Left hindlimb (tissue), 1 donor: ENCODE measurements around the gene DOLPP1.
"Not testable (repeated sequence)": the region's sequence is repeated elsewhere in the genome, so short reads cannot be mapped to it uniquely, and the experiment has no call there.

Source experiments
- DNase-seq: peaks from one replicate; pipeline ENCODE4 v3.0.0-alpha.2; 2018

Gene DOLPP1

DNA sequence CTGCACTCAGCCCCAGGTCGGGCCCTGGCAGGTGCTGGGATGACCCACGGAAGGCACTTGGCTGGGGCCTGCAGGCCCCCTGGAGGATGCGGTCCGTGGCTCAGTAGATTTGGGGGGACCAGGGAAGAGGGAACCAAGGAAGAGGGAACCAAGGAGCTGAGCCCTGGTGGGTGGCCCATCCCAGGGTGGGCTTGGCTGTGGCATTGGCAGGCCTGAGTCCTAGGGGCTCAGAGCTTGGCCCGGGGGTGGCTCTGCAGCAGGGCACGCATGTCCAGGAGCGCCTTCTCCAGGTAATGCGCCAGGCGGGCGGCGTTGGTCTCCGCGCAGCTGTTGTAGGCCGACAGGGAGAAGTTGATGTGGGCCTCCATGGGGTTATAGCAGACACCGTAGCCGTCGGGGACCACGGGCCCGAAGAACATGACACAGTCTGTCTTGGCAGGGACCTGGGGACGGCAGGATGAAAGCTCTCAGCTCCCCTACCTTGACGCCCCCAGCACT is 14.3 kb downstream of the DOLPP1 start:
- DNase-seq = peak; percentile 25

DNA sequence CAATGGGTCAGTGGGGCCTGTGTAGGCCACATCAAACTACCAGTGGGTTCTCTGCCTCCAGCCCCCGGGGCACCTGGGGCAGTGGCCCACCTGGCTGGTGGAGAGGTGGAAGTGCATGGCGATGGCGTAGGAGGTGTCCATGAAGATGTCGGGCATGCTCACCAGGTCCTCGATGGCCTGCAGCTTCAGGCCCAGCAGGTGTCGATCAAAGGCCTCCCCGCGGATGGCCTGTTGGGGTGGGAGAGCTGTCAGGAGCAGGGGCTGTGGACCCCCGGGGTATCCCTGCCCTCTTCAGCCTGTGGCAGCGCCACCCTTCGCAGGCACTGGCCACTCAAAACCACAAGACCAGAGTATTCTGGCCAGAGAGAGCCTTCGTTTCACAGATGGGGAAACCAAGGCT is 15.0 kb downstream of the DOLPP1 start:
- DNase-seq = no peak

DNA sequence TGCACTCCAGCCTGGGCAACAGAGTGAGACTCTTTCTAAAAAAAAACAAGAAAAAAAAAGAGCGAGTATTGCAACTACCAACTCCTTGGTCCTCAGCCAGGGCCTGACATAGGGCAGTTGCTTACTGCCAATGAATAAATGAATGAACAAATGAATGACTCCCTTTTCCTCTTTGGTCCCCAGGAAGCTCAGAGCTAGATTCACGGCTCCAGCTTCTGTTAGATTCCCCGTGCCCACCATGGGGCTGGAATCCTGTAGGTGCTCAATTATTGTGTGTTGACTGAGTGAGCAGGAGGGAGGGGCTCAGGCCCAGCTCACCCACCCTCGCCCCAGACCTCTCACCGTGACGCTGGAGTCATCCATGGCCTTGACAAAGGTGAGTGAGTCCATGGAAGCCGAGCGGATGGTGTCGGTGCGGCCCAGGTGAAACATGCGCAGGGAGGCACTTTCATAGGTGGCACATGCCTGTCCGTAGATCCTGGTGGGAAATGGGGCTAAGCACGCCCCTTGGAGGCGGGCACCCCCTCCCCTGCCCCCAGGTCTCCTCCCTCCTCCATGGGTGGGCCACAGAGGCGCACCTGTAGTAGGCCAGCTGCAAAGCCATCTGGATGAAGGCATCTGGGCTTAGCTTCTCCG is 16.9 kb downstream of the DOLPP1 start:
- DNase-seq = no peak

DNA sequence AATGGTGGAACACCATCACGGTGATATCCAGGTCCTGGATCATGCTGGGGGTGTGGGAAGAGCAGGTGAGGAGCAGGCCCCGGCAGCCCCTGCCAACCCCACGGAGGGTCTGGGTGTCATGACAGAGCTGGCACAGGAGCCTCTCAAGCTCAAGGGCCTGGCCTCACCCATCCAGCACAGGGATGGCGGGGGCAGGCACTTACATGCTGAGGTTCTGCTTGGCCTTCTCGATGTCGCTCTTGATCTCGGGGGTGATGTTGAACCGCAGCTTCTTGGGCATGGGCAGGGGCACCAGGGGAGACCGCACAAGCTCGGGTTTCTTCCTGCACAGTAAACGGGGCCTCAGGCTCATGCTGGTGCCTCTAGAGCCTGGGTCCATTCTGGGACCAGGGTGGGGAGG is 17.4 kb downstream of the DOLPP1 start:
- DNase-seq = no peak

DNA sequence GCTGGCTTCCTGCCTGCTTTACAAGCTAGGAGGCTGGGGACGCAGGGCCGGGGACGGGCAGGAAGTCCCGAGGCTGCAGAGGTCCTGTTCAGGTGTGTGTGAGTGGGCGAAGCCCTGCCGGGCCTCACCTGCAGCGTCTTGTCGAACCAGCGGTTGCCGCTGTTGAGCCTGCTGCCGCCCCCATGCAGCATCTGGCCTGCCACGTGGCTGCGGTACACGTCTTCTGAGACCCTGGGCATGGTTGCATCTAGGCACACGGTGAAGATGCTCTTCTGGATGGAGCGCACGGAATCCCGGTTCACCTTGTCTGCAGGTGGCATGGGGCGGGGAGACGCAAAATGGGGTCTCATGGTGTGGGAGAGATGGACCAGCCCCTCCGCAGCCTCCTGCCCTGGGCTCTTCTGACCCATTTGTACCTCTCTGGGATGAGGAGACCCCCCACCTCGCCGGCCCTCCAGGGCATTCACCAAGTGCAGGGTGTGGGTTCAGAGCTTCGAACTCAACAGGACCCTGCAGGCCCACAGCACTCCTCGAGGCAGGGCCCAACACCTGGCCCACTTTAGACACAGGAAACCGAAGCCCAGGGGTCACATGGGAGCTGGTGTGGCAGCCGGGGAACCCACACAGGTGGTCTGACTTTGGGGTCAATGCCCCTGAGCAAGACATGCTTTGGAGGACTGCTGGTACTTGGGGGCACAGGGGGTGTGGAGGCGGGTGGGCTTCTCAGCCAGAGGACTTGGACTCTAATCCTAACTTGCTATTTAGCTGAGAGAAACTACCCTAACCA is 19.7 kb downstream of the DOLPP1 start:
- peak; percentile 25 for DNase-seq

DNA sequence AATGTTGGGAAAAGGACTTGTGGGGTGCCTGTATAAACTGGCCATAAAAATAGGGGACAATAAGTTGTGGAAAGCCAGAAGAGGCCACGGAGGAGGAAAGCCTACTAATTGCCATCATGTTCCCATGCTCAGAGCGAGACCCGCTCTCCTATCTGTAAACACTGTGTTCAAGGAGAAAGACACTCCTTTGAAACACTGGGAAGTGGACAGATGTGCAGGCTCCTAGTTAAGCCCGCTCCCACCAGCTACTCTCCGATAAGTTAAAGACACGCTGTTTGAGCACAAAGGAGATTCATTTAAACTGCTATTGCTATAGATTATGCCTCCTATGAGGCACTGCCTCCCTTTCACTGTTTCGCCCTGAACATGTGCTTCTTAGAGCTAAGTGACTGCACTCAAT is 20.4 kb downstream of the DOLPP1 start:
- no peak for DNase-seq

DNA sequence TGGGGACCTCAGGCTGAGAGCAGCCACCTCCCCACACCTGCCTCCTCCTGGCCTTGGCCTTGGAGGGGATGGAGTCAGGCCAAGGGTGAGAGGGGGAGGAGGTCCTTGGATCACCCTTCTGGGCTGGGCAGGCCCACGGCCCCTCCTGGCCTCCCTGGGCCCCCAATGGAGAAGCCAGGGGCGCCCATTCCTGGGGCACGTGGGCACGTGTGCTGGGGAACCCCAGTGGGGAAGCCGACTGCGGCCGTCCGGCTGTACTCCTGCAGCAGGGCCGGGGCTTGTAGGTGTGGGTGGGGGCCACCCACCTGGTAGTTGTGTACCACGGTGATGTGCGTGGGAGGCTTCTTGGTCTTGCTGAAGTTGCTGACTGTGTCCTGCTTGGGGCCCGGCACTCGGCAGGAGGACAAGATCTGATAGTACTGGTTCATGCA is 21.2 kb downstream of the DOLPP1 start:
- DNase-seq = no peak

DNA sequence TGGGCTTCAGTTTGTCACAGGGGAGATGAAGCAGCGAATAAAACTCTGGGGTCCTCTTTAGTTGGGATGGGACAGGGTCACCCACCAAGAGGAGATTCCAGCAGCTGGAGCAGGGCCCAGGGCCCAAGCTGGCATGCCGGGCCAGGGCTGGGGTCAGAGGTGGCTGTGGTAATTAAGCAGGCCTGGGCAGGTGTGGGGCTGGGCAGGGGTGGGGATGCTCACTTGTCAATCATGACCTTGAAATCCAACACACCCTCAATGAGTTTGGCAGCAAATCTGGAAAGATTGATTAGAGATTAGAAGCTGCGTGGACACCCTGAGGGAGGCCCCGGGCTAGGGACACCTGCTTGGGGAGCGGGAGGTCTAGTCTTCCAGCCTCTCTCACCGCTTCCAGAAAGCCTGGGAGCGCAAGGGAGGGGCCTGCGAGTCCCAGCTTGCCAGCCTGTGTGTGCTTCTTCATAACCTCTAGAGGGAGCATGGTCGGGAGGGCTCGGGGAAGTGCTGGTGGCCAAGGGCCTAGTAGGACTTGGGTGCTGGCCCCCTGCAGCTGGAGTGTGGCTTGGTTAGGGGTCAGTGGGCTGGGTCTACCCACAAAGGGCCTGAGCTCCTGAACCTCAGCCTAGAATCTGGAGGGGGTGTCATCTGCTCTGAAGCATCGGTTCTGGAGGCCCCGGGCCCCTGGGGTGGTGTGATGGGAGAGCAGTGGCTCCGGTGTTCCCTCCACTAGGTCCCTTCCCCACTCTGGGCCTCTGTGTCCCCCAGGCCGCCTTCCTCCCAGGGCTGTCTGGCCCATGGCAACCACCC is 22.1 kb downstream of the DOLPP1 start:
- DNase-seq = no peak

DNA sequence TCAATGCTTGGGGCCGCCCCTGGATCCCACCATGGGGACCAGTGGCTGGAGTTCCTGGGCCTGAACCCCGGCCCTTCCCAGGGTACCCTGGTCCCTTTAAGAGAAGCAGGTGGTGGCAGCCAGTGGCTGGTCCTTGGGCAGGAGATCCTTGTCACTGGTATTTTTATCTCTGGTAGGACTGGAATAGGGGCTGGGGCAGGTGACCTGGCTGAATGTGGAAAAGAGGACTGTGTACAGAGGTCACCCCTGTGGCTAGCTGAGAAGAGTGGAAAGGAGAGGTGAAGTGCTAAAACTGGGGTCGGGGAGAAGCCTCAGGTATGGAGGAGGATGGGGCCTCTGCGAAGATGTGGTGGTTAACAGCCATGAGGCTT is 22.7 kb downstream of the DOLPP1 start:
- no peak for DNase-seq

DNA sequence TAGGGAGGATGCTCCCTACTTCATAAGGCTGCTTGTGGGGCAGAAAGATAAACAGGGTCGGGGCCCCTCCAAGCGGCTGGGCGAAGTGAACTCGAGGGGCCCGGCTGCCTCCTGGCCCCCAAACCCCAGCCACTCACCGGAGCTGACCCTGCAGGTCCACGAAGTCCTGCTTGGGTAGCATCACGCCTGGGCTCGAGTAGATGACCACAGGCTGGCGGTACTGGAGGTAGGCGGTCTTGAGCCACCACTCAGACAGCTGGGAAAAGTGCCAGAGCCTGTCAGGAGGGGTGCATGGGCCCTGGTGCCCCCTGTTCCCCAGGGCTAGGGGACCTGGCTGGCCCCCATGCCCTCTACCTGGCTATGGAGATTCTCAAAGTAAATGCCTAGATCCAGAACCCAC is 23.1 kb downstream of the DOLPP1 start:
- no peak for DNase-seq

DNA sequence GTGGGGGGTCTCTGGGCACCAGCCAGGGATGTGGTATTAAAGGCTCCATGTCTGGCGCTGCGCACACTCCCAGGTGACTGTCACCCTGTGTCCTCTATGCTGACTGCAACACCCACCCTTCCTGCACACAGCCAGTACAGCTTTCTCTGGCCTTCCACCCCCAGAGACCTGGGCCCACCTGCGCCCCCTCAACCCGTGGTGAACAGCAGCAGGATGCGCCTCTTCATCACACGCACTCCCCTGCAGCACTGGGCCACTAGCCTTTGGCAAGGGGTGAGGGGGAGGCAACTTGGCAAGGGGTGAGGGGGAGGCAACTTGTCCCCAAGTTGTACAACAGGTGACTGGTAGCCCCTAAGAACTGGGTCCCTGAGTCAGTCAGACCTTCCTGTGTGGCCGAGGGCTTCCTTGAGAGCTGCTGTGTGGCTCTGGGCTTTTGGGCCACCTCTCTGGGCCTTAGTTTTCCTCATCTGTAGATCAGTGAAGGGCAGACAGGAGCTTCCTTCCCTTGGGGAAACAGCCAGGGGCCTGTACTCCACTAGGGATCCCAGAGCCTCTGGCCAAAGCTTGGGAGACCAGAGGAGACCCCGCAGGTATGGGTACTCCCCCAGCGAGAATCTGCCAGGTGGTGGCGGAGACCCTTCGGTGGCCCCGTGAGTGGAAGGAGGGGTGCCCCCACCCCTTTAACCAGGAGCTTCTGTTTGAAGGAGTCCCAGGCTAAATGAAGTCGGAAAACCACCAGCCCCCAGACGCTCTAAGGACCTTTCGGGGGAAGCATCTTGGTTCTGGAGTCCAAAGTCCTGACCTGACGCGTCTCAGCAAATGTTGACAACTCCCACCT is 25.2 kb downstream of the DOLPP1 start:
- DNase-seq = no peak

DNA sequence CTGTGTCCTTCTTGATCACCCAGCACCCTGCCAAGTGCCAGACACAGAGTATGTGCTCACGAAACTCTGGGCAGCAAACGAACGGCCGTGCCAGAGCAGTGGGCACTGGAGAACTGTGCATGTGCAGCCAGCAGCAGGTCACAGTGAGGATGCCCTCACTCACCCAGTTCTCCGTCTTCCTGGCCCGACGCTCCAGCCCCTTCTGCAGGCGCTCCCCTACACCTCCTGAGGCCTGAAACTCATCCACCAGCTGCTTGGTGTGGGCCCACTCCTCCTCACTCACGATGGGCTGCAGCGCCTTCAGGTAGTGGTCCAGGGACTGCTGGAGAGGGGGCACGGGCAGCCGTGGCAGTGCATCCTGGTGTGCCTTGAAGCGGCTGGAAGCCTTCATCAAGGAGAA is 26.7 kb downstream of the DOLPP1 start:
- DNase-seq = no peak

DNA sequence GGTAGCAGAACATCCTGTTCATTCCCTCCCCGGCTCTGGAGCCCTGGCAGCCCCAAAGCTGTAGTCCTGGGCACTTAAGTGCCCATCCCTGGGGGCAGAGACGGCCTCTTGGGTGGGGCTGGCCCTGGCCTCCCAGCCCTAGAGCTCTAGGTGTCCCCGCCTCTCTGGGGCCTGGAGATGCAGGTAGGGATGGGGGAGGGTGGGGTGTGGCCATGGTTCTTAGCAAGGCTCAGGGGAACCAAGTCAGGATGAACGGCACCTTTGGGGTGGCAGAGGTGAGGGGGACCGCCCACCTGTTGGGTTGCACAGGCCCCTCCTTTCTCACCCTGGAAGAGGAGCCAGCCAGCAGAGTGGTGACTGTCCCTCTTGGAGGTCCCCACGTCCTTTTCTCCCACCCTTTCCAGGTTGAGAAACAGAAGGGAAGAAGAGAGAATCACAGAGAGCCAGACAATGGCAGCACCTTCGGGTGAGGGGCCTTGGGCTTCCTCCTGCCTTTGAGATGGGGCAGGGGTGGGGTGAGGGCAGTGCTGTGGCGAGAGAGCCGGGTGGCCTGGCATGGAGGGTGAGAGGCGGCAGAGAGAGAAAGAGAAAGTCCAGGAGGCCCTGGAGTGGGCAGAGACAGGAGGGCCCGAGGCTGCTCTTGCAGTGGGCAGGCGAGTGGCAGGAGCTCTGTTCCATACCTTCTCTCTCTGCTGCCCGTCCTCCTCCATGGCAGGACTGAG is 27.3 kb downstream of the DOLPP1 start:
- no peak for DNase-seq

DNA sequence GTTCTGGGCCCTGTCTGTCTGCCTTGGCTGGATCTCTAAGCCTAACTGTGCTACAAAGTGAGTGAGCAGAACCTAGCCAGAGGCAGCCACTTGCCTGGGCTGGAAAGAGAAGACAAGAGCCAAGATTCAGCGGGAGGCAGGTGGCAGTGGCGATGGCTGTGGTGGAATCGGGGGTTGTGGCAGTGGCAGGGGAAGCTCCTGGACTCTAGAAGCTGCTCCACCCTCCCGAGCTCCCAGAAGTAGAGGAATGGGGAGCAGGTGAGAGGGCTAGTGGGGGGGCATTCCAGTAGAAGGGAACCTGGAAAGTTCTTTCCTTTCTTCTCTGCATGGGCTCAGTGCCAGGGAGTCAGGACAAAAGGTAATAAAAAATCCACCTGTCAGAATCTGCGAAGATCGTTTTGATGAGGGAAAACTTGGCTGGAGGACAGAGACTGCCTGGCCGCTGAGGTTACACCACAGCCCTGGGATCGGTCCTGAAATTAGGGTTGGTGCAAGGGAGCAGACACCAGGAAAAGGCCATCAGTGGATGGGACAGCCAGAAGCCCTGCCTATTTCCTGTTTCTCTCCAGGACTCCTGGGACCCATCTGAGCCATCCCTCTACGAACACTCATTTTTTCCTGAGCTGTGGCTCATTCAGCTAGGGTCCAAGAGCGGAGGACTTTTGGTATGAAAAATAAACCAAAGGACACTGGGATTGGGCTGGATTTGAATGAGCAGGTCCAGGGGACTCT is 28.1 kb downstream of the DOLPP1 start:
- no peak for DNase-seq

DNA sequence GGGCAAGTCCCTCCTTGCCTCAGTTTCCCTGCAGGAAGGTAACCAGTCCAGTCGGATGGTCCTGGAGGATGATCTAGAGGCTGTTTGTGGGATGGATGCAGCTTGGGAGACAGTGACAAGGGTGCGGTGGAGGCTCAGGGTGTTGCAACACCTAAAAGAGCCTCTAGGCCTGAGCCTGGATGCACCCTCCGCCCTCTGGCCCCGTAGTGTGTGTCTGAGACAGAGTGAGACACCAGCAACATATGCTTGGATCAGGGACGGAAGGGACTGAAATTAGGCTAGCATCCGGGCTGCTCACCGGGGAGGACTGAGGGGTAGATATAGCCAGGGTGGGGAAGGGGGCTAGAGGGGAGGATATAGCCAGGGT is 28.6 kb downstream of the DOLPP1 start:
- no peak for DNase-seq

DNA sequence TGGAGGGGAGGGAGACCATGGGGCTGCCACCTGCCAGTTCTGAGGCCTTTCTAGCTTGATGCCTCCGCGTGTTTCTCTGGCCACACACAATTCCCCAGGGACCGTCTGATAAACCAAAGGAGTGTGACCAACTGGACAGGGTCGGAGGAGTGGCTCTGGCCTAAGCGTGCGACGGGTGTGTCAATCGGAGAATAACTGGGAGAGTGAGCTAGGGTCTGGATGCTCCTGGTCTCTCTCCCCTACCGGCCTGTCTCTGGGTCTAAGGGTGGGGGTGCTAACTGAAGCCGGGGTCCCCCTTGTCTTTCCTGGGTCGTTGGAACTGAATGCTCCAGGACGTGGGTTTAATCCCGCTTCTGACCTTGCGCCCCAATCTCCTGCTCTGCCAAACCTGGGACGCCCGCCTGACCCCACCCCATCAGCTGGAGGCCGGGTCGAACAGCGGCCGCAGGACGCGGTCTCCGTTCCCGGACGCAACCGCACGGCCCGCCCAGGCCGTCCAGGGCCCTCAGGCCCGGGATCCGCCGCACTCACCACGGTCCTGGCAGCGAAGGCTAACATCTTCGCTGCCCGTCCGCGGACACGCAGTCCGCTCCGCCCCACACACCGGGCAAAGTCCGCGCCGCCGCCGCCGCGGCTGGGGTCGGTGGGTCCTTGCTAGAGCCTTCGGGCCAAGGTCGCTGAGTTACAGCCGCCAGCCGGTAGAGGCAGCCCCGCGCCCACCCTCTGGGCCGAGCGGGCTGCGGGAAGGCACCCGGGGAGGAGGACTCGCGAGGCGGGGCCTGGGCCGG is 29.2 kb downstream of the DOLPP1 start:
- DNase-seq = peak; percentile 57

DNA sequence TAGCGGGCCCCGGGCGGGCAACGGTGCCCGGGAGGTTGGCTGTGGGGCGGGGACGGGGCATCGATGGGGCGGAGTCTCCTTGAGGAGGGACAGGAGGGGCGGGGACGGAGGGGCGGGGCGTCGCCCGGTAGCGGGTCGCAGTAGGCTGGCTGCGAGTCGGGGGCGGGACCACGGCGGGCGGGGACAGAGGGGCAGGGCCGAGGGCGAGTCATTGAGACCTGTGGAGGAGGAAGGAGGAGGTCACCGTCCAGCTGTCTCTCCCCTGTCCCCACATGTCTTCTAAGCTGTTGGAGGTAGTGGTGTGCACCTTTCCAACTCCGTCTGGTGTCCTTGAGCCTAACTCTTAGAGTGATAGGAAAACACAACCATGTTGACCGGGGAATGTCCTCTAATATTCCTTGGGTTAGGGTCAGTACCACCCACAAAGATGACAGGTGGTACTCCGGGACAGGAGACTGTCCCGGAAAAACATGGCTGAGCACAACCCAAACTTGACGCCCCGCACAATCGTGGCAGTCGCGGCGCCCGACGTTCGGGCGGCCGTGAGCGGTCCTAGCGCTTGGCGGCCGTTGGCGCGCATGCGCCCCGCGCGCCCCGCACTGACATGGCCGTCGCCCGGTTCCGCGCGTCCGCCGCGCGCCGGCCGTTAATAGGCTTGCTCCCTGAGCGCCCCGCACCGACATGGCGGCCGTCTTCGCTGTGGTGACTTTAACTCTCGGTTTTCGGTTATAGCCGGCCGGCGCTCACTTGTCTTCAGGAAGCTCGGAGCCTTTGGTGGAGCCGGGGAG is 30.0 kb downstream of the DOLPP1 start, which contains the start of the genes CRAT and PTPA:
Gene CRAT, minus strand, starts transcription at position 54 of the 788 bp plus-strand sequence. CDS start 284 bp downstream, outside the sequence.
Gene PTPA, plus strand, starts transcription at position 676 of the 788 bp plus-strand sequence. CDS start 186 bp downstream, outside the sequence.
- peak; percentile 98 for DNase-seq

DNA sequence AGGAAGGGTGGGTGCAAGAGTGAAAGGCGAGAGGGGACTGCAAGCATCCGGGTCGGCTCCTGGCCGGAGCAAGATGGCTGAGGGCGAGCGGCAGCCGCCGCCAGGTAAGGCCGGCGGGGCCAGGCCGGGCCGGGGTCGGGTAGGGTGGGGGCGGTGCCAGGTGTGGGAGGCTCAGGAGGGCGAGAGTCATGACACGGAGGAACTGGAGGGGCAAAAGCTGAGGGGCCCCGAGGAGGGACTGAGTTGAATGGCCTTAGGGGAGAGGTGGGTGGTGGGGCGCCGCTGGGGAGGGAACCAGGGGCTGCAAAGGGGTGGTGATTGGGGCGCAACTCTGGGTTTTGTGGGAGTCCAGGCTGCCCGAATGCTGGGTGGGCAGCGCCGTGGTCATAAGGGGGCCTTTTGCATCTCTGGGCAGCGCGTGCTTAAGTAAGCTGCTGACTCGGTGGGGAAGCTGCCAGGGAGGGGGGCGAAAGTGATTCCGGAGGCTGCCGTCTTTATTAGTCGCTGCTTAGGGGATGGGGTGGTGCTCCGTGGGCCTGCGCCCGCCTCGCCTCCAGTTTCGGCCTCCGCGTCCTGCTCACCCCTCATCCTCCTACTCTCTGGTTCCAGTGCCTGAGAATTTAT is 30.7 kb downstream of the DOLPP1 start:
- peak; percentile 61 for DNase-seq

DNA sequence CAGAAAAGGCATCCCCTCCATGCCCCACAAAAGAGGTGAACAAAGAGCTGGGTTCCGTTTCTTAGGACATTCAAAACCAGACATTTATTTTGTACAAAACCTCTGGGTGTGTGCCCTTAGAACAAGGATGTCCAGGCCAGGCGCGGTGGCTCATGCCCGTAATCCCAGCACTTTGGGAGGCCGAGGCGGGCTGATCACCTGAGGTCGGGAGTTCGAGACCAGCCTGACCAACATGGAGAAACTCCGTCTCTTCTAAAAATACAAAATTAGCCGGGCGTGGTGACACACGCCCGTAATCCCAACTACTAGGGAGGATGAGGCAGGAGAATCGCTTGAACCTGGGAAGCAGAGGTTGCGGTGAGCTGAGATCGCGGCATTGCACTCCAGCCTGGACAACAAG is 31.6 kb downstream of the DOLPP1 start:
- not testable (repeated sequence) for DNase-seq
